NOMO-1 (cell line): ENCODE data around the gene PLXNA3.
A peak's percentile ranks its signal among the peaks of the same experiment; 100 is the strongest.
"Not testable (repeated sequence)": the region's sequence is repeated elsewhere in the genome, so short reads cannot be mapped to it uniquely, and the experiment has no call there.

Source experiments
- DNase-seq, 2 experiments: peaks; one replicate each; lab custom pipeline; 2025; ENCODE audit not compliant: unreplicated experiment in 2 of 2; lab: John Stamatoyannopoulos, UW

The PLXNA3 gene

DNA sequence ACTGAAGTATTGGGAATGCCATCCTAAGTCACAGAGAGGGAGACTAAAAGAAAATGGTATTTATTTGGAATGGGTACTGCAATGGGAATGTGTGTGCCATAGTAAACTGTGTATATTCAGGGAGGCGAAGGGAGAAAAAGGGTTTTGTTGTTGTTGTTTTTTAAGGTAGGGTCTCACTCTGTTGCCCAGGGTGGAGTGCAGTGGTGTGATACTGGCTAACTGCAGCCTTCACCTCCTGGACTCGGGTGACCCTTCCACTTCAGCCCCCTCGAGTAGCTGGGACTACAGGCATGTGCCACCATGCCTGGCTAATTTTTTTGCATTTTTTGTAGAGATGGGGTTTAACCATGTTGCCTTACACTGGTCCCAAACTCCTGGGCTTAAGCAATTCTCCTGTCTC, 36.6 kb downstream of the PLXNA3 start:
- no peak for DNase-seq

- DNase-seq: no peak
Measured at GRCh38 chrX:154495472-154495922, 37.4 kb downstream of the PLXNA3 start.

GRCh38 chrX:154496591-154497137, 38.6 kb downstream of the PLXNA3 start:
- not testable (repeated sequence) for DNase-seq

DNA sequence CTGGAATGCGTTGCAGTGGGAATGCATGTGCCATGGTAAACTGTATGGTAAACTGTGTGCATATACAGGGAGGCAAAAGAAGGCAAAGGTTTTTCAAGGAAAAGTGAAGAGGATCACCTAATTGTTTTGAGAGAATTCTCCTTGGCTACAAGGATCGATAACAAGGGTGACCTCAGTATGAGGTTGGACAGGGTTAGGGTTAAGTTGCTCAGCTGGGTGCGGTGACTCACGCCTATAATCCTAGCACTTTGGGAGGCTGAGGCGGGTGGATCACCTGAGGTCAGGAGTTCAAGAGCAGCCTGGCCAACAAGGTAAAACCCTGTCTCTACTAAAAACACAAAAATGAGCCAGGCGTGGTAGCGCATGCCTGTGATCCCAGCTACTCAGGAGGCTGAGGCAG, 43.3 kb downstream of the PLXNA3 start:
- not testable (repeated sequence) for DNase-seq

- DNase-seq: no peak
Measured at GRCh38 chrX:154502098-154502497, 44.0 kb downstream of the PLXNA3 start.

GRCh38 chrX:154502989-154503388, 44.9 kb downstream of the PLXNA3 start:
- no peak for DNase-seq

DNA sequence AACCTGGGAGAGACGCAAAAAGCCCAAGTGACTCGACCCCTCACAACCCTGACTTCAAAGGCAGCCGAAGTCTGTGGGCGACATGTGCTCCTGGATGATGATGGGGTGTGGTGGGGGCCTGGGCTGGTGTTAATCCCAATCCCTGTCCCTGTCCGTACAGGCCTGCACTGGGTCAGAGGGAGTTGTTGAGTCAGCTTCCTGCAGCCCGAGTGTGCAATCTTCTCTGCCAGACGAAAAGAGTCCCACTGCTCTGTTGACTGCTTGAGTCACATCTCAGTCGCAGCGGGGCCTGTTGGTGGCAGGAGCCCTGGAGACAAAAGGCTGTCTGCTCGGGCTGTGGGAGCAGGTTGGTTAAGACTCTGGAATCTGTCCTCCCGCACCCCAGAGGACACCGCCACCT, 47.7 kb downstream of the PLXNA3 start:
- DNase-seq: no peak

DNA sequence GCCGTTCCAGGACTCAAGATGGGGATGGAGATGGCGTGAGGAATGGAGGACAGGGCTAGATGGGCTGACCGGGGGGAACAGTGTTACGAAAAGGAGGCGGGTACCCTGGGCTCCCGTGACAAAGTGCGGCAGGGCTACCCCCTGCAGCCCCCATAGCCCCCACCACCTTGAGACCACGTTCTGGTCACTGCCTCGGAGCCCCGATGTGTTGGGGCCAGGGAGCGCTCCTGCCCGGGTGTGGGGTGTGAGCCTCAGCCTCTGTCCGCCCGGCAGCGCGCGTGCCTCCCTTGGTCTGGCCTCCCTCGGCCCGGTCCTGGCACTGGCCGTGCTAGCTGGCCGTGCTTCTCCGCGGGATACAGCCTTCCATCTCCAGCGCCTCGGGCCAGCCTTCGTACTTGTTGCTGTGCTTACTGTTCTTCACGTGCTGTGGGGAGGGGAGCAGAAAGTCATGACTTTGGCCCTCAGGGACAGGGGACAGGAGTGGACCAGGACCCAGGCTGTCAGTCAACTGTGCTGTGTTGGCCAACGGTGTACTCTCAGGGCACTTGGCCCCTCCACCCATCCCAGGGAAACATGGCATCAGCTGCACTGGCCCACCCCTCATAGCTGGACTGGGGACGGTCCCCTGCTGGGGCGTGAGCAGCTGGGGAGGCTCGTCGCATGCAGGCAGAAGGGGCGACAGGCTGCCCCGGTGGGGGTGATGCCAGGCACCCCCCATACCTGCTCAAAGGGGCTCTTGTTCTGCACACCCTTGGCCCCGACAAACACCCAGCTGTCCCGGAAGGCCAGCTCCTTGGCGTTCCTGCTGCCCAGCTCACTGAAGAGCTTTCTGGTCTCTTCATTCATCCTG, 48.6 kb downstream of the PLXNA3 start:
- no peak for DNase-seq

- DNase-seq: no peak
Measured at GRCh38 chrX:154507673-154508383, 49.7 kb downstream of the PLXNA3 start.

DNA sequence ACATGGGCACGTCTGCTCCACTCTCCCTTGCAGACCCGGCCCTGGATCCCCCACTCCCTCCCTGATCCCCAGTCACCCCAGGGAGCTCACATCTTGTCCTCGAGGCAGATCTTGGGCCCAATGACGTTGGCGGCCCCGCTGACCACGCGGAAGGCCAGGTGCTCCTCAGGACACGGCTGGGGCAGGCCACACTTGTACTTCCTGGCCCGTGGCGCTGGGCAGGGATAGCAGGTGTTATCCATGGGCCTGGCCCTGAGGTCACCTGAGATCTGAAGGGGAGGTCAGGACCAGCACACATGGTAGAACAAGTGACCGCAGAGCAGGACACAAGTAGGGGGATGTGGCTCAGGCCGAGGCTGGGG, 50.3 kb downstream of the PLXNA3 start:
- no peak for DNase-seq

- DNase-seq: no peak
Measured at GRCh38 chrX:154509455-154509854, 51.4 kb downstream of the PLXNA3 start.

DNA sequence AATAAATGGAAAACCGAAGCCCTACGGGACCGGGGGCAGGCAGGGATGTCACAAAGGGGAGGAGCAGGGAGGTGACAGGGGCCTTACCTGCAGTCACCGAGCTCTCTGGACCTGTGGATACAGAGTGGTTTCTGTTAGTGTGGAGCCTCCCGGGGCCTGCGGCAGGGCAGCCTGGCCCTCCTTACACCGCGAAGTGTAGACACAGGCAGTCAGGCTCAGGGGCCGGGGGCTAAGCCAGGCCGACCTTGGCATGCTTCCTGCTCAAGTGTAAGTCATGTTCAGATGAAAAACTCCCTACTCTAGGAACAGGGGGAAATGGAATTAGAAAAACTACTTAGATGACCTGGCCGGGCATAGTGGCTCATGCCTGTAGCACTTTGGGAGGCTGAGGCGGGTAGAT, 53.7 kb downstream of the PLXNA3 start:
- no peak for DNase-seq

- no peak for DNase-seq
Measured at GRCh38 chrX:154512879-154513553, 54.9 kb downstream of the PLXNA3 start.

GRCh38 chrX:154513716-154514115, 55.6 kb downstream of the PLXNA3 start:
- DNase-seq: no peak

DNA sequence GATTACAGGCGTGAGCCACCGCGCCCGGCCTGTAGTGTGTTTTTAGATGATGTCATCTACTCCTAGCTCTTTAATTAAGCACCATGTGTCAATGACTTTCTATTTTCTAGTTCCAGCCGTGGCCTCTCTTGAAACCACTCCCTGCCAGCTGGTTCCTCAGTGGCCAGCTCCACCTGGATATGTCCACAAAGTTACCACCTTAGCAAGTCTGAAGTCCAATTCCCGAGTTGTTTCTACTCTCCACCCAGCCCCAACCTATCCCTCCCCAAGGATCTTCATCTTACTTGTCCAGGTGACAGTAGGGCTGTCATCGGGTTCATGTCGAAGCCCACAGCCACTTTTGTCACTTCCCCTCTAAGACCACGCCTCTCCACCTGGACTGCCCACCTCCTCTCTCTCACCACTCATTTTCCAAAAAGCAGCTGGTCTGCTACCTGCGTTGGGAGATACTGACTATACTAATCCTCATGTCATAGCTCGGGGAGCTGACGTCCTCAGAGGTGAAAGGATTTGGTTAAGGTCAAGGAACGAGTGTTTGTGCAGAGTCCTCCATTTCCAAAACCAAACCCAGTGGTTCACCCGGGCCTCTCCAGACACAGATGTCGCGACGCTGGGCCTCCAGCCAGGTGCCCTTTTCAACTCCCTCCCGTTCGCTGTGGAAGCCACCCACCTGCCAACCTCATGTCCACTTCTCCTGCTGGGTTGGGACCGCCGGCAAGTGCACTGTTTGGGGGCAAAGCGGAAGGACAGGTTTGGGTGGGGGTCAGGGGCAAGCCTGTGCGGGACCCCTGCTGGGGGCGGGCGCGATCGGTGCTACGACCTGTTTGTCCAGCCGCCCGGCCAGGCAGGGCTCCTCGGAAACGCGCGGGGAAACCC, 57.2 kb downstream of the PLXNA3 start:
- peak in 1 of 2 experiments; percentile 11 for DNase-seq

DNA sequence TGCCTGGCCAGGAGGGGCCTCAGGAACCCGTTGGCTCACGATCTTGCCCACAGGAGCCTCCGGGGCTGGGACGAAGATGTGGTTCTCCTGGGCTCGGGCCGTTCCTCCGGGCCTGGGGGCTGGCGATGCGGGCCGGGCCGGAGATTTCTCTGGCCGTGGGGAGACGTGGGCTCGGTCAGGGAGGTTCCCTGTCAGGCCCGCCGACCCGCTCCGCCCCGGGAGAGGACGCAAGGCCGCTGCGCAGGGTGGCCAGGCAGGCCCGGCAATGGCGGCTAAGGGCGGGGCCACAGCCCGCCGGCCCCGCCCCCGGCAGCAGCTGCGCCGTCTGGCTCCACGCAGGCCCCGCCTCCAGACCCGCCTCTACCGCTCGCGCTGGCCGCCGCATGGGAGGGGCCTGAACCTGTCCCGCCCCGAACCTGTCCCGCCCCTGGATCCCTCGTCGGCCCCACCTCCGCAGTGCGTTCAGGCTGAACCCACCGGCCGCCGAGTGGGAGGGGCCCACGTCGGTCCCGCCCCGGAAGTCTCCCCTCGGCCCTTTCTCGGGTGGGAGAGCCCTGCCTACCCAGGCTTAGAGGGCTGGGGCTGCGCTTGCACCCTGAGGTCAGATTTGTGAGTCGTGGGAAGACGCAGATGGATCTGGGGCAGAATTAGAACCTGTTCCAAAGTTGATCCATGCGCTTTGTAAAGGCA, 58.0 kb downstream of the PLXNA3 start, which contains the start of gene FAM3A:
FAM3A (minus strand) TSS at position 267 of the 690 bp plus-strand sequence. CDS start 460 bp downstream, outside the sequence.
- DNase-seq: peak; percentile 71 to 84

DNA sequence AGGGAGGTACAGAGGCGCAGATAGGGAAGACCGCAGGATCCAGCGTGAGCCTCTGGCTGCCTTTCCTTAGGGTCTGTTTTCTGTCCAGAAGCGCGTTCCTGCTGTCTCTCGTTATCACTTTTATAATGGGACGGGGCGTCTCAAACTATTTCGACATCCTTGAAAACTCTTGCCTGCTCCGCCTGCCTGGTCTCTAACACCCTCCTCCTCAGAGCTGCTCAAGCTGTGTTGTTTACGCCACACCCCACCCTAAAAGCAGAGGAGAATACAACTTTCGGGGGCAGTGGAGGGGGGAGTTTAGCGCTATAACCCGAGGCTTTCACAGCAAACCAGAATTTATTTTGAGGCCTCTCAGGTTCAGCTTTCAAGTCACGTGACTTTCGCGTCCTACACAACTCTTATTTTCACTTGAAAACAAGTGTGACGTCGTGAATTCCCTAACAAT, 58.6 kb downstream of the PLXNA3 start:
- DNase-seq: peak in 1 of 2 experiments; percentile 56

DNA sequence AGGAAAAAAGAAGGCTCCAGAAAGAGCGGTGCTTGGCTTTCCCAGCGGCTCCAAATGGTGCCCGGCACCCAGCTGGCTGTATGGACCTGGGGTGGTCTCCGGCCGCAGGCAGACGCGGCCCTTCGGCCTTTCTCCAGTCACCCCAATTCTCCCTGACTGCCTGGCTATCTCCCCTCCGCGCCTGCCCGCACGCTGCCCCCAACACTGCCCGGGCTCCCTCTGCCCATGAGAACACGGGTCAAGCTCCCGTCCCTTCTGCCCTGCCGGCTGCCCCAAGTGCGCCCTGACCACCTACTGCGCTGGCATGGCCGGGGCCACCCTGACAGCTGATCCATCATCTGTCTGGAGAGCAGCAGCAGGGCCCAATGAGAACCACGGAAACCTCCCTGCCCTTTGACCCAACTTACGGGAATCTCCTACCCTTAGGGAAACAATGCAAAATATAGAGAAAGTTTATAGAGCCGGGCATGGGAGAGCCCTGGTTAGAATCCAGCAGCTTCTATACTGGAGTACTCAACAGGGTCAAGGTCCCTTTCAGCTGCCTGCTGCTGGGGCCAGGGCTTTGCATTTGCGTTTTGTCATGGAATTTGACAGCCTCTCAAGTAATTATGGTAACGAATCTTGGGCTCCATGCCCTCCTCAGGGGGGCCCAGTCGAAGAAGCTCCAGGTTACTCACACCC, 59.2 kb downstream of the PLXNA3 start:
- DNase-seq: no peak

DNA sequence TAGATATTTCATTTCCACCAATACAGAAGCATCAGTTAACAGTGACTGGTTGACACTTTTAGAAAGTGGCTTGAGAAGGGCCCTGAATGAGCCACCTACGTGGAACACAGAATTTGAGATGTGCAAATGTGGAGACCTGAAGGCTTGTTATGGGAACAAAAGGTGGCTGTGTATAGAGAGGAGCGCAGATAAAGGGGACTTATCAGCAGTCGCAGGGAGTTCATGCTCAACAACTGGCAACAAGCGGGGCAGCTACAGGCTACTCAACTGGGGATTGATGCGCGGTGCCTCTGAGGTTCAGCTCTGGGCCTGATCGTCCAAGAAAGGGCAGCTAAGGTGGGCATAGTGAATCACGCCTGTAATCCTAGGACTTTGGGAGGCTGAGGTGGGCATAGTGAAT, 61.3 kb downstream of the PLXNA3 start:
- no peak for DNase-seq
